GM04504 (cell line): ENCODE results near the gene CASK.
A peak's percentile ranks its signal among the peaks of the same experiment; 100 is the strongest.

Source experiments
- DNase-seq: peaks from one replicate; pipeline ENCODE4 v3.0.0-alpha.2; 2012; ENCODE audit warnings: low read depth

CASK gene

GRCh38 chrX:41827886-41828285, 95.5 kb downstream of the CASK start:
- DNase-seq: no peak

- no peak for DNase-seq
These were observed 97.6 kb downstream of the CASK start for GRCh38 chrX:41825796-41826195.

- peak; percentile 25 for DNase-seq
These were observed 98.8 kb downstream of the CASK start for GRCh38 chrX:41824551-41824950.

DNA sequence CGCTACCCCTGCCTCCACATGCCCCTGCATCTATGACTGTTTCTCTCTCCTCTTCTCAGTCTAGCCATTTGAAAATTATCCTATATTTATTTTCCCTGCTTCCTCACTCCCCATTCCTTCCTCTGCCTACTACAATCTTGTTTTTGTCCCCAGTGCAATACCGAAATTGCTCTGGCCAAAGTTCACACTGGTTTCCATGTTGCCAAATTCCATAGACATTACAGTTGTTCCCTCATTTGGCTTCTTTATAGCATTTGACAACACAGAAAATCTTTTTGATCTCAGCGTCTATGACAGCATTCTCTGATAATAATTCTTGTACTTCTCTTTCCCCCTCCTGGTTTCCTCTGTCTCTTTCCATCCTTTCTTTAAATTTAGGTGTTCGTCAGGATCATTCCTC, 100.0 kb downstream of the CASK start:
- DNase-seq: no peak

DNA sequence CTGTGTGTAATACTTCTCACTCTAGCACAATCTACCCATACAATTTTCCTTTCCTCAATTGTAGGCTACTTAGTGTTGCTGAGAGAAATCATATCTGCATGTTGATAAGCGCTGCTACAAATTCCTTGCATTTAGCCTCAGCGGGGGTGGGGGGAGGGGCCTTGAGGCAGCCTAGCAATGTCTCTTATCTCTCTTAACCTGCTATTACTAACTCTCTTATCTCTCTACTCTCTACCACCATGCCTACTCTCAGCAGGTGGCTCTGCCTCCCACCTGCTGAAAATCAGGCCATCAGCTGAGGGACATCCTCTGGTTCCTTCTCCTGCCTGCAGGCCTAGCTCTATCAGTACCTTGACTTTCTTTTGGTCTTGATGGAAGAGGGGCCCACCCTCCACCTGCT, 100.5 kb downstream of the CASK start:
- no peak for DNase-seq

- no peak for DNase-seq
These were observed 115.3 kb downstream of the CASK start for GRCh38 chrX:41808047-41808446.

DNA sequence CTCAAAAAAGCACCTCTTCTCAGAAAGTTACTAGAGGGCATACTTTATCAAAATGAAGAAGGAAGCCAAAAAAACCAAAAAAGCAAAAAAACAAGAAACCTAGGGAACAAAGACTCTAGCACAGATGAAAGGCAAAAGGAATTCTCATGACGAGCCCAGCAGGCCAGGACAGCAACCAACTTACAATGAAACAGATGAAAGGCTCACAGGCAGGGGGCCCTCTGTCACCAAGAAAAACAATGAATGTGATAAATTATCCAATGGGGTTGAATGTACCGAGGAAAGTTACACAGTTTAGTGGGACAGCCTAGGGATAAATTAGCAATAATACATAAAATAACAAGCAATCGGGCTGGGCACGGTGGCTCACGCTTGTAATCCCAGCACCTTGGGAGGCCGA, 120.4 kb downstream of the CASK start:
- no peak for DNase-seq

- no peak for DNase-seq
These were observed 123.7 kb downstream of the CASK start for GRCh38 chrX:41799661-41800060.

DNA sequence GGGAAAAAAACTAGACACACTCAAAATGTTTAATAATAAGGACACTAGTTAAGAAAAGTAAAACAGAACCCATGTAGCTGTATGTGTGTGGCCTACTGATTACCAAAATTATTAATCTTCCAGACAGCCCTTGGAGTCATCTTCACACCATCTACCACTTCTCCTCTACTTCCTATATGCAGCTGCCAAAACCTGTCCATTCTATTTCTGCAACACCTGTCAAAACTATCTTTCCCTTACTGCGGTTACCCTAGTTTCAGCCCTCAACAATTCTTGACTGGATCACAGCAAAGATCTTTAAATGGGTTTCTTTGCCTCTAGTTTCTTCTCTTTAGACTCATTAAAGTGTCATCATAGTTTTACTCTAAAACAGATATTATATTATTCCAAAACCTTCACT, 126.8 kb downstream of the CASK start:
- DNase-seq: no peak

DNA sequence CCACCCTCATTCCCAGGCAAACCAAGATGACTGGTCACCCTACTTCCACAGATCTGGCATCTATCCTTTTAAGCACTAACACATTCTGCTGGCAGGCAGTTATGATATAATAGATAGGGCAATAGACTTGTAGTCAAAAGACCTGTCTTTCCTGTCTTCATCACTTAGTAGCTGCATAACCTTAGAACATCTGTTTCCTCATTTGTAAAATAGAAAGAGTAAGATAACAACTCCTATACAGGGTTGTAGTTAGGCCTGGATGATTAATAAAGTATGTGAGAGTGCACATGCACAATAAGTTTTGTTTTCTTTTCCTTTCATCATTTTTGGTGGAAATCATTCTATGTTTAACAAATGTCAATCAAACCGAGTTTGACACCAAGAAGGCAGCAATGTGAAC, 127.3 kb downstream of the CASK start:
- DNase-seq: no peak

DNA sequence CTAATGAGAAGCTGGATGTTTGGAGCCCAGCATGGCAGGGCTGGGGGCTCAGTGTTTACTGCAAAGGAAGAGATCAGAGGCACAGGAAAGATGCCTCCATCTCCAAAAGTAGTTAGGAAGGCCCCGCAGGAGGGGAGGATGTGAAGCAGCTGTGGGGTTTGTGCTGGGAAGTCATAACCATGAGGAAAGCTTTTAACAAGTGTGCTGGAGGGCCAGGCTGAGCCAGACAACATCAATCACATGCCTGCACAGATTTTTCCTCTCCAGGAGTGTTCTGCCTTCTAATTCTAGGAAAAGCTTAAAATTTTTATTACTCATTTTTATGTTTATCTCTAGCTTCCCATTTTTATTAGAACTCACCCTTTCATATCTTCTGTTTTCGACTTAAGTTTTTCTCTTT, 134.0 kb downstream of the CASK start:
- DNase-seq: no peak

DNA sequence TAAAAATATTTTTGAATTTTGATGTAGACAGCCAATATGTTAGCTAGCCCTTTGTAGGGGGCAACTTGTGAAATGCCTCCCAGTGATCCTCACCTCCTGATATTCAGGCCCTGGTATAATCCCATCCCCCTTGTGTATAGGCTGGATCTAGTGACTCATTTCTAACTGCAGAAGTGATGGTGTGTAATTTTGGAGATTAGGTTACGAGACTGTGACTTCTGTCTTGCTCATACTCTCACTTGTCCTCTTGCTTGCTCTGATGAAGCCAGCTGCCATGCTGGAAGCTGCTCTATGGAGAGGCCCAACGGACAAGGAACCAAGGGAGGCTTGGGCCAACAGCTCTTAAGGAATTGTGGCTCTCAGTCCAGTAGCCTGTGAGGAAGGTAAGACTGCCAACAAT, 137.7 kb downstream of the CASK start:
- DNase-seq: no peak

DNA sequence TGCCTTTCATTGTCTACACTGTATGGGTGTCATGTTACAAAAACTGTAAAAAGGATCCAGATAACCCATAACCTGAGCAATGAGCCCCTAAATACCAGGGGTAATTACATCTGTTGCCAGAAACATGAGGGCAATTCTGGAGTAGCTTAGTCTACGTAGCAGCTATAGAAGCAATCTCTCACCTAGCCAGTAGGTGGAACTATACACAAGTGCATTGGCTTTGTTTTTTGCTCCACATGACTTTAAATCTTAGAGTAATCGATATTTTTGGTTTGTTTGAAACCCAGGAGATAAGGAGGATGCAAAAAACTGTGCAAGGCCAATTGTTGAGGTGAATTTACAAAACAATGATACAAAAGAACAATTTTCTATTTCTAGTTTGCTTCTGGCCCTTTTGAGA, 141.9 kb downstream of the CASK start:
- DNase-seq: no peak

- no peak for DNase-seq
These were observed 143.4 kb downstream of the CASK start for GRCh38 chrX:41779941-41780340.

DNA sequence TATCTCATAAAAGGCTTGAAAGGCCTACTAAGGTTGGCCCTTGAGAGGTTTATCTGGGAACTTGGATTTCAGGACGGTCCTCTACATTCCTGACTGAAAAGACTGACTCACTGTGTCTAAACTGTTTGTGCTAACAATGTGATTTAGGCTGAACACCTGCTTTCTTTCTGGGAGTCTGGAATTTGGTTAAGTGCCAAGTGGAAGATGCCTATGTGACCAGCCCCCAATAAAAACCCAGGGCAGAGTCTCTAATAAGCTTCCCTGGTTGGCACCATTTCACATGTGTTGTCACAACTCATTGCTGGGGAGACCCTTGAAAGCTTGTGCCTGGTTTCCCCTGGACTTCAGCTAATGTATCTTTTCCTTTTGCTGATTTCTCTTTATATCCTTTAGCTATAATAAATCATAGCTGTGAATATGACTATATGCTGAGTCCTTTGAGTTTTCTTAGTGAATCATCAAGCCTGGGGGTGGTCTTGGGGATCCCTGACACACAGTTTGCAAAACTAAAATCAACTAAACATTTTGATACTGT, 144.3 kb downstream of the CASK start:
- no peak for DNase-seq

- no peak for DNase-seq
These were observed 161.7 kb downstream of the CASK start for GRCh38 chrX:41761702-41762101.

DNA sequence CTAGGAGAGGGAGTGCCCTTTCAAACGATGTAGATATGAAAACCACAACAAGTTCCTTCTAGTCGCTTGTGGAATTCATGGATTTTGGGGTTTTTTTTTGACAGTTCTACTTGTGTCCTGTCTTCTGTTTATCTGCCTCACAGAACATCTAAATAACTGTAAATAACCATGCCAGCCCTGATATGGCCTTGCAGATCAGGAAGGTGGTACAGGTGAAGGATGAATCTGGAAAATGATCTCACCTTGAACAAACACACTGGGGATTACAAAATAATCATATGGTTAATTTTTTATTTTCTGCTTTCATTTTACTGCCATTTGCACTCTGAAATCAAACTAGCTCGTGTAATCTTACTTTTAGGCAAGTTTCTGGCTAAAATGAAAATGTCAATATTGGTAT, 162.2 kb downstream of the CASK start:
- DNase-seq: no peak

GRCh38 chrX:41759817-41760216, 163.5 kb downstream of the CASK start:
- no peak for DNase-seq

GRCh38 chrX:41758401-41758800, 165.0 kb downstream of the CASK start:
- no peak for DNase-seq

DNA sequence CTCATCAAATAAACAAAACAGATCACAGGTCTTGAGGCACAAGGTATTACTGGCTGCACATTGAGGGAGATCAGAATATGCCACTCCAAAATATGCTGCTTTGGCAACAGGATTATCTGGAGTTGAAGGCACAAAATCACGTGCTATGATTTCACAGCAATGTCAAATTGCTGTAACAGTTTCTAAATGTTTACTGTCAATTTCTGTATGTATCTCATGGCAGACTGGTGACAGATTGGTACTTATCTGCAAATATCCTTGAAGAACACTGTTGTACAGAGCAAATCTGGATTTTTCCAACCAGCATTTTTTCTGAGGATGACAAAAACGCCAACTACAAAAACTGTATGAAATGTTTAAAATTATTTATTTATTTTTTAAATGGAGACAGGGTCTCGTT, 172.6 kb downstream of the CASK start:
- DNase-seq: no peak

- no peak for DNase-seq
These were observed 183.5 kb downstream of the CASK start for GRCh38 chrX:41739871-41740270.

DNA sequence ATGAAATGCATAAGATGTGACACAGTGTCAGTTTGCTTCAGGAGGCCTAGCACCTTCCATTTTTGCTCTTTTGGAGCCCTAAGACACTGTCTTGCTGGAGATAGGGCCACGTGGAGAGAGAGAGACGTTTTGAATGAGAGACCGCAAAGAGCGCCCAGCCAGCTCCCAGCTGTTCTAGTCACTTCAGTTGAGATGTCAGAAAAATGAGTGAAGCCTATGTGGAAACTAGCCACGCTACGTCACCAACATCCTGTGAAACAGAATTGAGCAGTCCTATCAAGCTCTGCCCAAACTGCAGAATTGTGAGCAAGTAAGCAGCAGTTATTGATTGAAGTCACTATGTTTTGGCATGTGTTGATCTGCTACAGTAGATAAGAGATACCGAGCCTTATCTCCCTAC, 186.3 kb downstream of the CASK start:
- DNase-seq: no peak

- no peak for DNase-seq
These were observed 188.8 kb downstream of the CASK start for GRCh38 chrX:41734530-41734929.

DNA sequence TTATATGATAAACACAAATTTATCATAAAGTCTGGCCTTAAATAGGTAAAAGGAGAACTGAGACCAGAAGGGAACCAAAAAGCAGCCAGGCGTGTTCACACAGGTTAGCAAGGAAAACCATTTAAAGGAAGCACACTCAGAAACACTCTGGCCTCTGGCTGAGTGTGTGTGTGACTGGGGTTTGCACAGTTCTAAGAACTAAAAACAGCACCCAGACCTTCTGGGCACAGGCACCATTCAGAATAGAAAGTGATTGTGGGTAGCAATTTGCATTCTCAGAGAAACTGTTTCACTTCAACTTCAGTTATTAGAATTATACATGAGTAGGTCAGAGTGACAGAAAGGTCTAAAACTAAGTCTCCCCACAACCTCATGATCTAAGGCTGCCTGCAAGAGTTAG, 189.4 kb downstream of the CASK start:
- no peak for DNase-seq

DNA sequence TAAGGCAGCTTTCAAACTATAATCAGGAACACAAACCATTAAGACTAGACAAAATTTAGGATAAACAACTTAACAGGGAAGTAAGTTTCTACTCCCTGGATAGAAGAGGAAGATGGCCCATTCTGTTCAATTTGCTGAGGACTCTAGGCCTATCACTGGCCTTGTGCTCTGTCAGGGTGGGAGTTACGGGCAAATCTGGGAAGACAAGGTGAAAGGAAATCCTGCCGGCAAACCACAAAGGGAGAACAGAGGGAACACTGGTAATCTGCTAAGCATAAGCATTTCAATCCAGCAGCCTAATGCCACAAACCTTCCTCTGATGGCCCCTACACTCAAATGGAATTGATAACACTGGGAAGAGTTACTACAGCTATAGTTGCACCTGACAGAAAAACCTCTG, 191.1 kb downstream of the CASK start:
- no peak for DNase-seq
